K562 (cell line): ENCODE data around the gene SUB1. TPM values are rescaled to one million over a fixed set of nuclear protein-coding genes. Genes with fewer than 3 reads are reported as not detected.

Experiments
- ATAC-seq: fragments of 200-7000 bp; cut with Tn5 transposase; 3 replicates; pipeline ENCODE4 v1.9.1; 2020; ENCODE audit warnings: moderate library complexity
- BruUV-seq: library from RNA; stranded (reverse); fragments of 400-500 nt; replicated peaks from 2 replicates; lab custom pipeline; 2021; lab: Mats Ljungman, UMichigan
- CTCF ChIA-PET: fragments of 300-600 bp; formaldehyde crosslinking; extraction: SDS; loops from one replicate; lab custom pipeline; 2021; ENCODE audit warnings: low intra/inter-chr PET ratio; lab: Yijun Ruan, JAX
- POLR2A ChIA-PET: fragments of 300-600, 350-650 bp; sonication (Branson Sonifier 250); formaldehyde crosslinking; extraction: SDS; loops from one replicate; lab custom pipeline; 2021; ENCODE audit warnings: antibody characterized with exemption, inconsistent platforms; lab: Yijun Ruan, JAX
- DNase-seq, 4 experiments: peaks; one replicate each; pipeline versions ENCODE4 v3.0.0 to v3.0.0-alpha.2; 2011 to 2018; ENCODE audit warnings: low spot score in 3 of 4, mixed read lengths in 3 of 4; ENCODE audit errors: extremely low read depth in 1 of 4
- FAIRE-seq: peaks from 2 replicates; lab custom pipeline; 2011; peaks lifted over from hg19 to GRCh38; lab: Jason Lieb, UNC
- H2AFZ ChIP-seq: 2 replicates; pipeline ENCODE4 v1.6.0; 2011; ENCODE audit warnings: low read depth, low read length, control low read depth, inconsistent platforms
- H3K27ac ChIP-seq: fragments of 200-600 bp; 3 replicates; pipeline ENCODE4 v1.8.0; 2011; ENCODE audit warnings: low read depth, mild to moderate bottlenecking, control low read depth, inconsistent platforms, low read length, moderate library complexity, mixed read lengths; ENCODE audit errors: extremely low read depth
- H3K27me3 ChIP-seq, 2 experiments: fragments of 300-600 bp in 1 of 2; 2 replicates in 1 of 2; 3 replicates in 1 of 2; pipeline versions ENCODE4 v1.6.0 to v1.8.0; 2011; ENCODE audit warnings: inconsistent platforms in 2 of 2, low read length in 2 of 2, mild to moderate bottlenecking in 1 of 2, mixed read lengths in 1 of 2, moderate library complexity in 1 of 2; ENCODE audit not compliant: control insufficient read depth in 2 of 2, insufficient read depth in 2 of 2
- H3K36me3 ChIP-seq: fragments of 300-600 bp; 3 replicates; pipeline ENCODE4 v1.8.0; 2011; ENCODE audit warnings: mild to moderate bottlenecking, low read length, inconsistent platforms; ENCODE audit not compliant: control insufficient read depth, insufficient read depth
- H3K4me1 ChIP-seq, 2 experiments: fragments of 200-600 bp in 1 of 2; replicated peaks in 1 of 2; 2 replicates in 1 of 2; 3 replicates in 1 of 2; pipeline versions ENCODE4 v1.5.1 to v1.8.0; 2011; ENCODE audit warnings: inconsistent platforms in 2 of 2, low read length in 2 of 2, mild to moderate bottlenecking in 1 of 2, mixed read lengths in 1 of 2, moderate library complexity in 1 of 2; ENCODE audit not compliant: control insufficient read depth in 2 of 2, insufficient read depth in 2 of 2
- H3K4me2 ChIP-seq: 2 replicates; pipeline ENCODE4 v1.6.1; 2011; ENCODE audit warnings: low read length, control low read depth, inconsistent platforms, mixed read lengths; ENCODE audit not compliant: insufficient read depth
- H3K4me3 ChIP-seq: fragments of 200-600 bp; sonication (generic), shearing (Covaris generic); 2 replicates; pipeline ENCODE4 v1.5.1; 2016; ENCODE audit warnings: control low read depth, inconsistent platforms
- H3K79me2 ChIP-seq: fragments of 200-600 bp; 3 replicates; pipeline ENCODE4 v1.8.0; 2011; ENCODE audit warnings: low read length, inconsistent platforms; ENCODE audit not compliant: control insufficient read depth, insufficient read depth
- H3K9ac ChIP-seq, 2 experiments: 2 replicates each; pipeline versions ENCODE4 v1.6.0 to v1.6.1; 2011; ENCODE audit warnings: low read depth in 2 of 2, low read length in 2 of 2, control low read depth in 1 of 2, inconsistent platforms in 1 of 2, mild to moderate bottlenecking in 1 of 2, mixed read lengths in 1 of 2; ENCODE audit not compliant: insufficient read depth in 1 of 2
- H3K9me1 ChIP-seq: one replicate; pipeline ENCODE4 v1.6.0; 2011; ENCODE audit warnings: inconsistent platforms, mild to moderate bottlenecking, low read length, moderate library complexity; ENCODE audit not compliant: control insufficient read depth, insufficient read depth
- H3K9me3 ChIP-seq: replicated peaks from 2 replicates; pipeline ENCODE4 v1.5.1; 2011; ENCODE audit warnings: low read depth, low read length, inconsistent platforms; ENCODE audit not compliant: control insufficient read depth, insufficient read depth
- H4K20me1 ChIP-seq: replicated peaks from 2 replicates; pipeline ENCODE4 v1.6.1; 2011; ENCODE audit warnings: low read length, inconsistent platforms, mixed read lengths; ENCODE audit not compliant: control insufficient read depth, insufficient read depth
- CAMTA2 ChIP-seq: fragments of 250-450 bp; sonication (Bioruptor Pico); conservative IDR thresholded peaks from 2 replicates; pipeline ENCODE4 v1.5.1; 2022
- CC2D1A ChIP-seq: fragments of 450-650 bp; IDR thresholded peaks from 2 replicates; pipeline ENCODE4 v1.6.1; 2017; ENCODE audit warnings: mild to moderate bottlenecking
- EP300 ChIP-seq: IDR thresholded peaks from 2 replicates; pipeline ENCODE4 v1.6.1; 2012; ENCODE audit warnings: low read length, improper control_type of control experiment
- FOS ChIP-seq: IDR thresholded peaks from 3 replicates; pipeline ENCODE4 v1.6.1; 2011; ENCODE audit not compliant: insufficient read length; ENCODE audit errors: extremely low read depth
- FOXJ2 ChIP-seq: fragments of 200-800 bp; sonication (Bioruptor generic); IDR thresholded peaks from 2 replicates; pipeline ENCODE4 v1.6.1; 2016; ENCODE audit warnings: missing genetic modification characterization, missing compliant biosample characterization
- FOXJ3 ChIP-seq: sonication (generic); formaldehyde crosslinking; IDR thresholded peaks from 2 replicates; pipeline ENCODE4 v1.4.0; 2020; ENCODE audit warnings: mild to moderate bottlenecking, missing genetic modification reagents
- HNRNPUL1 ChIP-seq: fragments of 200-400 bp; formaldehyde crosslinking; IDR thresholded peaks from 2 replicates; pipeline ENCODE4 v1.6.1; 2017; ENCODE audit warnings: low read length
- HSF4 ChIP-seq: fragments of 250-450 bp; sonication (Bioruptor Pico); IDR thresholded peaks from 2 replicates; pipeline ENCODE4 v2.1.2; 2022; ENCODE audit warnings: mild to moderate bottlenecking, moderate library complexity, borderline replicate concordance
- PTRF ChIP-seq: fragments of 450-650 bp; IDR thresholded peaks from 2 replicates; pipeline ENCODE4 v1.6.1; 2016; ENCODE audit warnings: mild to moderate bottlenecking, missing genetic modification characterization, missing compliant biosample characterization
- SNRNP70 ChIP-seq: fragments of 200-400 bp; formaldehyde crosslinking; optimal IDR thresholded peaks from 2 replicates; pipeline ENCODE3; 2017; ENCODE audit warnings: low read depth, low read length
- XRCC5 ChIP-seq: fragments of 200-400 bp; formaldehyde crosslinking; IDR thresholded peaks from 2 replicates; pipeline ENCODE4 v1.6.1; 2017; ENCODE audit warnings: low read depth, mild to moderate bottlenecking, low read length
- ZNF696 ChIP-seq: fragments of 250-450 bp; sonication (Bioruptor Pico); conservative IDR thresholded peaks from 2 replicates; pipeline ENCODE4 v1.4.0; 2020; ENCODE audit warnings: mild to moderate bottlenecking, moderate library complexity
- ZNF740 ChIP-seq, 3 experiments: fragments of 200-800 bp in 1 of 3; sonication (Bioruptor generic) in 1 of 3; sonication (generic) in 1 of 3; formaldehyde crosslinking in 1 of 3; IDR thresholded peaks; 2 replicates each; pipeline versions ENCODE4 v1.6.1 to v1.8.0; 2016 to 2022; ENCODE audit warnings: mild to moderate bottlenecking in 2 of 3, missing compliant biosample characterization in 2 of 3, missing genetic modification characterization in 2 of 3, missing genetic modification reagents in 1 of 3
- WGBS: fragments of 100-300 bp; shearing (Covaris generic); methylation state at CpG from one replicate; pipeline ENCODE4 v1.1.6; 2016; ENCODE audit warnings: low coverage, mixed read lengths; ENCODE audit not compliant: insufficient coverage; ENCODE audit errors: missing lambda C conversion rate; 5-methylcytosine and 5-hydroxymethylcytosine counted together
- in situ Hi-C: fragments of 300-500 bp; cut with MboI; formaldehyde crosslinking; loops from 4 replicates; pipeline ENCODE4 v1.15.0; 2018; ENCODE audit warnings: inconsistent platforms, mixed read lengths
- intact Hi-C: fragments of 100-400 bp; cut with micrococcal nuclease; formaldehyde crosslinking; loops from 2 replicates; pipeline ENCODE4 v1.14.2; 2022
- polyA plus RNA-seq, 8 experiments: library from polyadenylated mRNA; depleted of rRNA in 4 of 8; stranded (reverse) in 5 of 8; unstranded in 3 of 8; fragments of >200 nt; fragmentation: Nextera tagmentation in 2 of 8; fragmentation: Illumina TruSeq in 1 of 8; extraction: Ambion mirVana in 2 of 8; extraction: Trizol in 1 of 8; gene quantifications; 2 replicates each; pipeline versions ENCODE4 v1.2.1 to v1.2.3, GENCODE V29; 2011 to 2014; ENCODE audit warnings: inconsistent platforms in 1 of 8, missing spikeins in 1 of 8
- total RNA-seq, 7 experiments: library from RNA; depleted of rRNA in 6 of 7; stranded (reverse); fragments of >200 nt in 6 of 7; fragmentation: Illumina TruSeq in 2 of 7; extraction: Trizol in 2 of 7; gene quantifications; 2 replicates each; pipeline versions ENCODE4 v1.2.1 to v1.2.3, GENCODE V29; 2011 to 2021; ENCODE audit warnings: low replicate concordance in 1 of 7
- TF ChIP-seq, protein P1 (sequence below): sonication (generic); formaldehyde crosslinking; IDR thresholded peaks from 2 replicates; pipeline ENCODE4 v1.9.0; 2022; ENCODE audit warnings: mild to moderate bottlenecking, missing genetic modification reagents
- TF ChIP-seq, protein P2 (sequence below): fragments of 450-650 bp; IDR thresholded peaks from 2 replicates; pipeline ENCODE4 v1.6.1; 2014; ENCODE audit warnings: low read depth, mild to moderate bottlenecking, moderate library complexity, borderline replicate concordance
- TF ChIP-seq, protein P3 (sequence below): fragments of 250-450 bp; sonication (Bioruptor Pico); IDR thresholded peaks from 2 replicates; pipeline ENCODE4 v1.5.0; 2020; ENCODE audit warnings: mild to moderate bottlenecking
- TF ChIP-seq, protein P4 (sequence below): fragments of 450-650 bp; IDR thresholded peaks from 2 replicates; pipeline ENCODE4 v1.6.1; 2018; ENCODE audit warnings: mild to moderate bottlenecking, low read depth; ENCODE audit not compliant: partially characterized antibody

SUB1 gene
- total and polyA plus RNA-seq, 9 of the 15 experiments (the other 6 are each of a cell fraction or from before 2014, with no cell fraction given) = 336 to 1,031 (median 700) TPM

- intact Hi-C loops = no loop called here
- no peak for FAIRE-seq
- no peak for TF ChIP-seq HSF4 (CRISPR knock-in tag)
- TF ChIP-seq FOXJ3 (CRISPR knock-in tag) = no peak
- no peak for TF ChIP-seq CAMTA2 (CRISPR knock-in tag)
- no peak for TF ChIP-seq FOS
- TF ChIP-seq PTRF = no peak
- TF ChIP-seq, protein P1, sequence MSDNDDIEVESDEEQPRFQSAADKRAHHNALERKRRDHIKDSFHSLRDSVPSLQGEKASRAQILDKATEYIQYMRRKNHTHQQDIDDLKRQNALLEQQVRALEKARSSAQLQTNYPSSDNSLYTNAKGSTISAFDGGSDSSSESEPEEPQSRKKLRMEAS = no peak
- TF ChIP-seq, protein P2, sequence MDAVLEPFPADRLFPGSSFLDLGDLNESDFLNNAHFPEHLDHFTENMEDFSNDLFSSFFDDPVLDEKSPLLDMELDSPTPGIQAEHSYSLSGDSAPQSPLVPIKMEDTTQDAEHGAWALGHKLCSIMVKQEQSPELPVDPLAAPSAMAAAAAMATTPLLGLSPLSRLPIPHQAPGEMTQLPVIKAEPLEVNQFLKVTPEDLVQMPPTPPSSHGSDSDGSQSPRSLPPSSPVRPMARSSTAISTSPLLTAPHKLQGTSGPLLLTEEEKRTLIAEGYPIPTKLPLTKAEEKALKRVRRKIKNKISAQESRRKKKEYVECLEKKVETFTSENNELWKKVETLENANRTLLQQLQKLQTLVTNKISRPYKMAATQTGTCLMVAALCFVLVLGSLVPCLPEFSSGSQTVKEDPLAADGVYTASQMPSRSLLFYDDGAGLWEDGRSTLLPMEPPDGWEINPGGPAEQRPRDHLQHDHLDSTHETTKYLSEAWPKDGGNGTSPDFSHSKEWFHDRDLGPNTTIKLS = no peak
- TF ChIP-seq EP300 = no peak
- no peak for TF ChIP-seq CC2D1A
- TF ChIP-seq ZNF696 (CRISPR knock-in tag) = no peak
- TF ChIP-seq FOXJ2 (tag) = no peak
- no peak for TF ChIP-seq SNRNP70
- TF ChIP-seq XRCC5 = no peak
- TF ChIP-seq, protein P3, sequence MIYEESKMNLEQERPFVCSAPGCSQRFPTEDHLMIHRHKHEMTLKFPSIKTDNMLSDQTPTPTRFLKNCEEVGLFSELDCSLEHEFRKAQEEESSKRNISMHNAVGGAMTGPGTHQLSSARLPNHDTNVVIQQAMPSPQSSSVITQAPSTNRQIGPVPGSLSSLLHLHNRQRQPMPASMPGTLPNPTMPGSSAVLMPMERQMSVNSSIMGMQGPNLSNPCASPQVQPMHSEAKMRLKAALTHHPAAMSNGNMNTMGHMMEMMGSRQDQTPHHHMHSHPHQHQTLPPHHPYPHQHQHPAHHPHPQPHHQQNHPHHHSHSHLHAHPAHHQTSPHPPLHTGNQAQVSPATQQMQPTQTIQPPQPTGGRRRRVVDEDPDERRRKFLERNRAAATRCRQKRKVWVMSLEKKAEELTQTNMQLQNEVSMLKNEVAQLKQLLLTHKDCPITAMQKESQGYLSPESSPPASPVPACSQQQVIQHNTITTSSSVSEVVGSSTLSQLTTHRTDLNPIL (CRISPR knock-in tag) = no peak
- TF ChIP-seq ZNF740 (CRISPR knock-in tag; IDR thresholded peaks at IDR 0.05) = no peak
- TF ChIP-seq ZNF740 (tag; IDR thresholded peaks at IDR 0.05) = no peak
- TF ChIP-seq, protein P4, sequence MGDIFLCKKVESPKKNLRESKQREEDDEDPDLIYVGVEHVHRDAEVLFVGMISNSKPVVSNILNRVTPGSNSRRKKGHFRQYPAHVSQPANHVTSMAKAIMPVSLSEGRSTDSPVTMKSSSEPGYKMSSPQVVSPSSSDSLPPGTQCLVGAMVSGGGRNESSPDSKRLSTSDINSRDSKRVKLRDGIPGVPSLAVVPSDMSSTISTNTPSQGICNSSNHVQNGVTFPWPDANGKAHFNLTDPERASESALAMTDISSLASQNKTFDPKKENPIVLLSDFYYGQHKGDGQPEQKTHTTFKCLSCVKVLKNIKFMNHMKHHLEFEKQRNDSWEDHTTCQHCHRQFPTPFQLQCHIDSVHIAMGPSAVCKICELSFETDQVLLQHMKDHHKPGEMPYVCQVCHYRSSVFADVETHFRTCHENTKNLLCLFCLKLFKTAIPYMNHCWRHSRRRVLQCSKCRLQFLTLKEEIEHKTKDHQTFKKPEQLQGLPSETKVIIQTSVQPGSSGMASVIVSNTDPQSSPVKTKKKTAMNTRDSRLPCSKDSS = no peak
- no peak for TF ChIP-seq HNRNPUL1
- TF ChIP-seq, all 486 proteins: peak for 0
- 1% methylated on average over 3 of the region's 3 CpGs for WGBS
- no peak overlapping the region for H3K27ac ChIP-seq
- in situ Hi-C loops = no loop called here
- ATAC-seq = no peak
- POLR2A ChIA-PET = no interaction called here
- BruUV-seq = no TSS peak
- no peaks in the 10 kb centered on the region for H3K9me1 ChIP-seq
- H4K20me1 ChIP-seq = no peaks in the 10 kb centered on the region
- H3K9me3 ChIP-seq = no peaks in the 10 kb centered on the region
- no peak overlapping the region for H3K9ac ChIP-seq
- no peaks in the 10 kb centered on the region for H3K4me1 ChIP-seq
- no peak for DNase-seq
- no peak overlapping the region for H3K4me2 ChIP-seq
- no peak overlapping the region for H2AFZ ChIP-seq
- H3K36me3 ChIP-seq = no peaks in the 10 kb centered on the region
- peaks cover 7 to 22% of the 10 kb centered on the region in 2 experiments; a peak in 4 of 5 replicates for H3K27me3 ChIP-seq
- H3K4me3 ChIP-seq = no peak overlapping the region
- H3K79me2 ChIP-seq = no peaks in the 10 kb centered on the region
- CTCF ChIA-PET = no interaction called here
Measured at GRCh38 chr5:32639943-32640342, 54.6 kb downstream of the SUB1 start.
